ENCODE measurements around the gene MTG1. TPM values are rescaled to one million over a fixed set of nuclear protein-coding genes. Genes with fewer than 3 reads are reported as not detected.

MTG1 gene
- total and polyA plus RNA-seq, 2 experiments from 2014 or later: 22.8 to 50.7 TPM

DNA sequence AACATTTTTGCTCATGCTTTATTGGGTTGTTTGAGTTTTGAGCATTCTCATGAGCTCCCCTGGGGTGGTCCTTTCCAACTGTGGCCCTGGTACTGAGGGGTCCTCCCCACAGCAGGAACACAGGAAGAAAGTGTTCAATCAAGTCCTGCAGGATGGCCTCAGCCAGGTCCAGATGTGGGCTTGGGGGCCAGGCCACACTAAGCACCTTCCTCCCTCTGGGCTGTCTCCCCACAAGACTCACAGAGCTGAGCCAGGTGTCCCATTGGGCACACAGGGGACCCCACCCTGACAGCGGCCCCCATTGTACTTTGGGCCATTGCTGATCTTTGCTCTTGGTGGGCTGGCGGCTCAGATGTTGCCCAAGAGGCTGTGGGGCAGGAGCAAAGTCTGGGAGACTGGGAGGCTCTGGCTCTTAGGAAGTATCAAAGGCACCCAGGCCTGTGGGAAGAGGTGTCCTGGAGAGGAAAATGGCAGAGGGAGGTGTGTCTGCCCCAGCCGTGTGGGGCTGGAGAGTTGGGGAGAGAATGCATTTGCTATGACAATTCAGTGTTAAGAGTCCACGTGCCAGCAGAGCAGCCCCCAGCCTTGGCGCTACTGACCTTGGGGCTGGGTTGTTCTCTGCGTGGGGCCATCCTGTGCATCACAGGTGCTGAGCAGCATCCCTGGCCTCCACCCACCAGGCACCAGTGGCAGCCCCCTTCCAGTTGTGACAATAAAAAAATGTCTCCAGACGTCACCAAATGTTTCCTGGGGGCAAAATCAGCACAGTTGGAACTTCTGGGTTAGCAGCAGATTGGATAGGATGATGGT lies 77.5 kb downstream of the MTG1 start:
- 39% methylated on average over 6 to 7 of the region's 7 CpGs for WGBS, 2 experiments (ENCODE audit: low coverage in 1 of 2, low lambda C conversion rate in 2 of 2, missing lambda C conversion rate in 2 of 2)
- H3K9me2 ChIP-seq (ENCODE audit: insufficient read depth): no peaks in the 10 kb centered on the region

More for the DNA sequence above, 77.5 kb downstream of the MTG1 start:
- no peaks in the 10 kb centered on the region for H3K79me2 ChIP-seq (ENCODE audit: insufficient read depth)
- no peak overlapping the region for H3K4me2 ChIP-seq (ENCODE audit: unreplicated experiment)
- H3K9ac ChIP-seq: no peak overlapping the region
- H2AFZ ChIP-seq: no peak overlapping the region
- no peak for DNase-seq
- in situ Hi-C loops (cut with MboI): no loop called here
- TF ChIP-seq EZH2phosphoT487 (IDR thresholded peaks at IDR 0.05; ENCODE audit: insufficient read depth, low read depth) (no peak), EZH2 (IDR thresholded peaks at IDR 0.05; ENCODE audit: insufficient read depth, poor library complexity, severe bottlenecking) (no peak)
- H3K27ac ChIP-seq: no peak overlapping the region
- H3K4me3 ChIP-seq: no peak overlapping the region
- no peaks in the 10 kb centered on the region for H3K36me3 ChIP-seq (ENCODE audit: low read depth)
- no peaks in the 10 kb centered on the region for H4K20me1 ChIP-seq (ENCODE audit: insufficient read depth)
- no peaks in the 10 kb centered on the region for H3K4me1 ChIP-seq (ENCODE audit: insufficient read depth)
- no peaks in the 10 kb centered on the region for H3K27me3 ChIP-seq (replicated peaks; ENCODE audit: insufficient read depth)
- no peaks in the 10 kb centered on the region for H3F3A ChIP-seq (ENCODE audit: insufficient read depth)
- no peaks in the 10 kb centered on the region for H3K9me3 ChIP-seq (ENCODE audit: low read depth)

Small RNAs within 50 kb of the gene (microRNA-seq; reads per million reads assigned to microRNA genes)
- not detected for gene MIR3944 (ENCODE audit: borderline number of aligned reads)

Small RNAs within 50 kb of the gene (small RNA-seq; reads per million reads assigned to genes)
- gene AL360181.4 (ENCODE audit: low read depth, low replicate concordance) (not detected), gene BANF1P2 (ENCODE audit: low read depth, low replicate concordance) (not detected), gene MIR3944 (ENCODE audit: low read depth, low replicate concordance) (not detected)

Other genes with a start within 250 kb of the MTG1 start
- gene KNDC1, start 233.9 kb upstream of the MTG1 start, total RNA-seq (2014; rRNA removed; shearing (Covaris generic)): 0.54 and 0.76 TPM in 2 replicates
- 0.37 and 0.44 TPM in 2 replicates for gene KNDC1, start 233.9 kb upstream of the MTG1 start, polyA plus RNA-seq (2016; fragmentation: Nextera tagmentation; extraction: Ambion mirVana)
- not detected in 2 replicates for gene UTF1, start 163.9 kb upstream of the MTG1 start, total RNA-seq (2014; rRNA removed; shearing (Covaris generic))
- gene UTF1, start 163.9 kb upstream of the MTG1 start, polyA plus RNA-seq (2016; fragmentation: Nextera tagmentation; extraction: Ambion mirVana): not detected in 2 replicates
- gene VENTX, start 156.3 kb upstream of the MTG1 start, total RNA-seq (2014; rRNA removed; shearing (Covaris generic)): not detected in 2 replicates
- gene VENTX, start 156.3 kb upstream of the MTG1 start, polyA plus RNA-seq (2016; fragmentation: Nextera tagmentation; extraction: Ambion mirVana): not detected in 2 replicates
- gene ADAM8, start 117.3 kb upstream of the MTG1 start, total RNA-seq (2014; rRNA removed; shearing (Covaris generic)): 0.25 and 0.76 TPM in 2 replicates
- gene ADAM8, start 117.3 kb upstream of the MTG1 start, polyA plus RNA-seq (2016; fragmentation: Nextera tagmentation; extraction: Ambion mirVana): 0.19 TPM in 1 of 2 replicates, not detected in the other
- 50.3 and 53.9 TPM in 2 replicates for gene TUBGCP2, start 85.3 kb upstream of the MTG1 start, total RNA-seq (2014; rRNA removed; shearing (Covaris generic))
- 35.3 and 39.7 TPM in 2 replicates for gene TUBGCP2, start 85.3 kb upstream of the MTG1 start, polyA plus RNA-seq (2016; fragmentation: Nextera tagmentation; extraction: Ambion mirVana)
- gene ZNF511, start 85.2 kb upstream of the MTG1 start, total RNA-seq (2014; rRNA removed; shearing (Covaris generic)): 12.4 and 12.6 TPM in 2 replicates
- 59.5 and 63.3 TPM in 2 replicates for gene ZNF511, start 85.2 kb upstream of the MTG1 start, polyA plus RNA-seq (2016; fragmentation: Nextera tagmentation; extraction: Ambion mirVana)
- gene CALY, start 57.3 kb upstream of the MTG1 start, total RNA-seq (2014; rRNA removed; shearing (Covaris generic)): 0.86 TPM in 1 of 2 replicates, not detected in the other
- not detected in 2 replicates for gene CALY, start 57.3 kb upstream of the MTG1 start, polyA plus RNA-seq (2016; fragmentation: Nextera tagmentation; extraction: Ambion mirVana)
- gene PRAP1, start 46.8 kb upstream of the MTG1 start, total RNA-seq (2014; rRNA removed; shearing (Covaris generic)): not detected in 2 replicates
- gene PRAP1, start 46.8 kb upstream of the MTG1 start, polyA plus RNA-seq (2016; fragmentation: Nextera tagmentation; extraction: Ambion mirVana): not detected in 2 replicates
- gene FUOM, start 36.1 kb upstream of the MTG1 start, total RNA-seq (2014; rRNA removed; shearing (Covaris generic)): 19.5 and 24.5 TPM in 2 replicates
- gene FUOM, start 36.1 kb upstream of the MTG1 start, polyA plus RNA-seq (2016; fragmentation: Nextera tagmentation; extraction: Ambion mirVana): 20.9 and 21.5 TPM in 2 replicates
- gene ECHS1, start 20.8 kb upstream of the MTG1 start, total RNA-seq (2014; rRNA removed; shearing (Covaris generic)): 76.1 and 82.2 TPM in 2 replicates
- gene ECHS1, start 20.8 kb upstream of the MTG1 start, polyA plus RNA-seq (2016; fragmentation: Nextera tagmentation; extraction: Ambion mirVana): 147 and 150 TPM in 2 replicates
- gene PAOX, start 14.9 kb upstream of the MTG1 start, total RNA-seq (2014; rRNA removed; shearing (Covaris generic)): 4.1 and 5.8 TPM in 2 replicates
- gene PAOX, start 14.9 kb upstream of the MTG1 start, polyA plus RNA-seq (2016; fragmentation: Nextera tagmentation; extraction: Ambion mirVana): 4.5 TPM in 2 replicates
- gene SPRN, start 30.5 kb downstream of the MTG1 start, total RNA-seq (2014; rRNA removed; shearing (Covaris generic)): 0.22 and 0.76 TPM in 2 replicates
- gene SPRN, start 30.5 kb downstream of the MTG1 start, polyA plus RNA-seq (2016; fragmentation: Nextera tagmentation; extraction: Ambion mirVana): 0.32 and 0.34 TPM in 2 replicates
- gene SCART1, start 59.8 kb downstream of the MTG1 start, total RNA-seq (2014; rRNA removed; shearing (Covaris generic)): 0.65 and 2.1 TPM in 2 replicates
- gene SCART1, start 59.8 kb downstream of the MTG1 start, polyA plus RNA-seq (2016; fragmentation: Nextera tagmentation; extraction: Ambion mirVana): 0.15 and 0.16 TPM in 2 replicates
- 15.4 TPM in 1 of 2 replicates, not detected in the other for gene CYP2E1, start 133.2 kb downstream of the MTG1 start, total RNA-seq (2014; rRNA removed; shearing (Covaris generic))
- 0.31 and 0.79 TPM in 2 replicates for gene CYP2E1, start 133.2 kb downstream of the MTG1 start, polyA plus RNA-seq (2016; fragmentation: Nextera tagmentation; extraction: Ambion mirVana)
- not detected in 2 replicates for gene SYCE1, start 171.4 kb downstream of the MTG1 start, total RNA-seq (2014; rRNA removed; shearing (Covaris generic))
- not detected in 2 replicates for gene SYCE1, start 171.4 kb downstream of the MTG1 start, polyA plus RNA-seq (2016; fragmentation: Nextera tagmentation; extraction: Ambion mirVana)
- not detected in 2 replicates for gene FRG2B, start 232.6 kb downstream of the MTG1 start, total RNA-seq (2014; rRNA removed; shearing (Covaris generic))
- gene FRG2B, start 232.6 kb downstream of the MTG1 start, polyA plus RNA-seq (2016; fragmentation: Nextera tagmentation; extraction: Ambion mirVana): not detected in 2 replicates

All from GM23248 (cell line).